Uterus (tissue), 4 donors: ENCODE measurements around the gene PKN3. TPM values are rescaled to one million over a fixed set of nuclear protein-coding genes. Genes with fewer than 3 reads are reported as not detected.

Experiments used
- DNase-seq, 2 donors: peaks; one replicate each; pipeline ENCODE4 v3.0.0-alpha.2; 2019 to 2020
- H3K27ac ChIP-seq, 2 donors: fragments of 200-600 bp; sonication (generic); 1 replicate in 1 of 2; 2 replicates in 1 of 2; pipeline ENCODE4 v1.5.1; 2016 to 2018
- H3K27me3 ChIP-seq, 2 donors: fragments of 200-600 bp; sonication (generic); one replicate each; pipeline ENCODE4 v1.5.1; 2018 to 2019; ENCODE audit warnings: control low read depth in 1 of 2
- H3K36me3 ChIP-seq, 2 donors: fragments of 200-600 bp; sonication (generic); one replicate each; pipeline ENCODE4 v1.5.1; 2019; ENCODE audit warnings: control low read depth in 1 of 2
- H3K4me1 ChIP-seq, 2 donors: fragments of 200-600 bp; sonication (generic); one replicate each; pipeline ENCODE4 v1.5.1; 2018 to 2019; ENCODE audit warnings: control low read depth in 1 of 2
- H3K4me3 ChIP-seq, 2 donors: fragments of 200-600 bp; sonication (generic); 1 replicate in 1 of 2; 2 replicates in 1 of 2; pipeline ENCODE4 v1.5.1; 2018 to 2019; ENCODE audit warnings: mild to moderate bottlenecking in 1 of 2
- H3K9me3 ChIP-seq, 2 donors: fragments of 200-600 bp; sonication (generic); one replicate each; pipeline ENCODE4 v1.5.1; 2019; ENCODE audit warnings: control low read depth in 1 of 2
- CTCF ChIP-seq, 4 experiments: fragments of 200-600 bp in 2 of 4; fragments of 450-650 bp in 2 of 4; sonication (generic) in 2 of 4; IDR thresholded peaks; one replicate each; pipeline ENCODE4 v1.5.1; 2016 to 2019; ENCODE audit warnings: antibody characterized with exemption in 4 of 4, mild to moderate bottlenecking in 2 of 4, moderate library complexity in 1 of 4
- POLR2A ChIP-seq, 2 donors: fragments of 450-650 bp; IDR thresholded peaks; one replicate each; pipeline ENCODE4 v1.6.1; 2016; ENCODE audit warnings: antibody characterized with exemption in 2 of 2, mild to moderate bottlenecking in 1 of 2, moderate library complexity in 1 of 2
- intact Hi-C: fragments of 100-400 bp; cut with DNase I; formaldehyde crosslinking; loops from one replicate; pipeline ENCODE4 v1.15.1; 2023; ENCODE audit warnings: low total_unique reads
- total RNA-seq, 4 donors: library from RNA; depleted of rRNA in 3 of 4; stranded (reverse); fragments of >200 nt in 3 of 4; gene quantifications; one replicate each; pipeline versions ENCODE4 v1.1.0 to v1.2.4, GENCODE V29; 2014 to 2023
- donor health status: DM: yes; HTN: yes; CAD: no.

The PKN3 gene
- total RNA-seq, 4 donors from 2014 or later: 2.4 to 19.5 (median 4.5) TPM

GRCh38 chr9:128687453-128687852 lies 14.8 kb upstream of the PKN3 start:
- H3K4me3 ChIP-seq: no peak overlapping the region
- H3K36me3 ChIP-seq: no peaks in the 10 kb centered on the region
- H3K27ac ChIP-seq: no peak overlapping the region
- DNase-seq: no peak
- H3K27me3 ChIP-seq: no peaks in the 10 kb centered on the region
- no peaks in the 10 kb centered on the region for H3K9me3 ChIP-seq
- TF ChIP-seq POLR2A (IDR thresholded peaks at IDR 0.05) (no peak), CTCF (IDR thresholded peaks at IDR 0.05) (no peak)
- intact Hi-C loops: no loop called here
- H3K4me1 ChIP-seq: peaks cover 0 to 13% of the 10 kb centered on the region in 2 donors

DNA sequence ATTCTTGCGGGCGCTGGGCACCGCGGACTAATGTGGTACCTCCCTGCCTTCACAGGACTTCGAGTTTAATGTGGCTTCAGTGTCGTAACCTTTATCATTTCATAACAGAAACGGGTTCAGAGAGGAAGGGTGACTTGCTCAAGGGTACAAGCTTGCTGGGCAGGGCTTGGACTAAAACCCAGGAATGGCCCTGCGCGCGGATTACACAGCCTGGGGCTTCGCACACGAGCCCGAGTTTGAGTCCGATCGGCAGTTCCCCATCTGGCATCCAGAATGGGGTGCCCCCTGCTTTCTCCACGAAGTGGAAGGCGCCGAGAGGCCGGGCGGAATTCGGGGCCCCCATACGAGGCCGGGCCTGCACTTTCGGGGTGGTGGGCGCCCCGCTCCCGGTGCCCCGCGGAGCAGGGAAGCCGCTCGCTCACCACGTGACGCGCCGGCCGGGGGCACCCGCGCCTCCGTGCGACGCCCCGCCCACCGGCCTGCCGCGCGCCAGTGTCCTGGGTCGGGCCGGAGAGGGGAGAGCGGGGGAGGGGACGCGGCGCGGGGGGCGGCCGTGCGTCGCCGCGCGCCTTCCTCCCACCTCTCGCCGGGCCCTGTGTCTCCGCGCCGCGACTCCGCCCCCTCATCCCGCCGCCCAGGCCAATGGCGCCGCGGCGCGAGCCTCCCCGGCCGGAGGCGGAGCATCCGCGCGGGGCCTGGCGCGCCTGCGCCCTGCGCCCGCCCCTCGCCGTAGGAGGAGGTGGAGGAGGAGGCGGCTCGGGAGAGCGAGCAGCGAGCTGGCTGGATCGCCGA lies 13.6 kb upstream of the PKN3 start, which contains the start of gene SET:
Gene SET (plus strand): TSS at position 722 of the 792 bp plus-strand sequence. CDS start 361 bp downstream, outside the sequence.
- intact Hi-C loops: no loop called here
- H3K9me3 ChIP-seq: no peaks in the 10 kb centered on the region
- peak within 1 kb of the TSS; percentile 95 to 99 for H3K27ac ChIP-seq
- peak; percentile 93 to 94 for DNase-seq
- H3K4me1 ChIP-seq: peaks cover 0 to 9% of the 10 kb centered on the region in 2 donors
- H3K27me3 ChIP-seq: no peaks in the 10 kb centered on the region
- H3K36me3 ChIP-seq: no peaks in the 10 kb centered on the region
- H3K4me3 ChIP-seq: peak within 1 kb of the TSS; percentile 69 to 97
- TF ChIP-seq CTCF (IDR thresholded peaks at IDR 0.05) (peak in 1 of 4 experiments; percentile 24), POLR2A (IDR thresholded peaks at IDR 0.05) (peak; percentile 97 to 100)

DNA sequence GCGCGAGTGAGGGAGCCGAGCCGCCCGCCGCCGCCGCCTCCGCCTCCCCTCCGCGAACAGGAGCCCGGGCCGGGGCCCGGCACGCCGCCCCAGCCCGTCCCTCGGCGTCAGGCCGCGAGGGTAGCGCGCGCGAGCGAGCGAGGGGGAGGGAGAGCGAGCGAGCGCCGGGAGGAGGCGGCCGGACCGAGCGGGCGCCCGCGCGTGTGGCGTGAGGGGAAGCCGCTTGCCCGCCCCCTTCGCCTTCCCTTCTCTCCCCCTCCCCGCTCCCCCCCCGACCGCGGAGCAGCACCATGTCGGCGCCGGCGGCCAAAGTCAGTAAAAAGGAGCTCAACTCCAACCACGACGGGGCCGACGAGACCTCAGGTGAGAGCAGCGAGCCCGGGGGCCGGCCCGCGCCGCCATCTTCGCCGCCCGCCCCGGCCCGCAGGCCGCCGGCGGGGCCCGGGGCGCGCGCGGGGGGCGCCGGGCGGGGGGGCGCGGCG lies 13.0 kb upstream of the PKN3 start:
- H3K27ac ChIP-seq: peak overlapping the region; percentile 95 to 99
- DNase-seq: peak in 1 of 2 donors; percentile 64
- H3K36me3 ChIP-seq: no peaks in the 10 kb centered on the region
- H3K4me3 ChIP-seq: peak overlapping the region; percentile 69 to 97
- H3K4me1 ChIP-seq: peaks cover 0 to 9% of the 10 kb centered on the region in 2 donors
- TF ChIP-seq CTCF (IDR thresholded peaks at IDR 0.05): no peak
- no peak for TF ChIP-seq POLR2A (IDR thresholded peaks at IDR 0.05)
- no peaks in the 10 kb centered on the region for H3K27me3 ChIP-seq
- no peaks in the 10 kb centered on the region for H3K9me3 ChIP-seq
- intact Hi-C loops: no loop called here

GRCh38 chr9:128689820-128690683 lies 12.3 kb upstream of the PKN3 start:
- peak; percentile 40 to 47 for DNase-seq
- H3K4me3 ChIP-seq: peak overlapping the region; percentile 62 to 87
- peak overlapping the region; percentile 72 to 95 for H3K27ac ChIP-seq
- H3K4me1 ChIP-seq: peaks cover 0 to 9% of the 10 kb centered on the region in 2 donors
- intact Hi-C loops: no loop called here
- no peaks in the 10 kb centered on the region for H3K36me3 ChIP-seq
- no peak for TF ChIP-seq CTCF (IDR thresholded peaks at IDR 0.05)
- no peak for TF ChIP-seq POLR2A (IDR thresholded peaks at IDR 0.05)
- H3K9me3 ChIP-seq: no peaks in the 10 kb centered on the region
- H3K27me3 ChIP-seq: no peaks in the 10 kb centered on the region
